Esophagus (tissue), 2 donors: ENCODE measurements around the gene CLDN7. TPM values are rescaled to one million over a fixed set of nuclear protein-coding genes. Genes with fewer than 3 reads are reported as not detected.

ENCODE experiments used
- H3K27ac ChIP-seq, 2 donors: one replicate each; pipeline ENCODE4 v1.5.1; 2013; ENCODE audit warnings: low read depth in 2 of 2, mild to moderate bottlenecking in 2 of 2, inconsistent platforms in 1 of 2, low read length in 1 of 2, moderate library complexity in 1 of 2
- H3K27me3 ChIP-seq, 2 donors: one replicate each; pipeline ENCODE4 v1.6.1; 2013; ENCODE audit warnings: low read length in 2 of 2, control low read depth in 1 of 2, mild to moderate bottlenecking in 1 of 2; ENCODE audit not compliant: insufficient read depth in 2 of 2, control insufficient read depth in 1 of 2
- H3K36me3 ChIP-seq, 2 donors: one replicate each; pipeline ENCODE4 v1.6.1; 2013; ENCODE audit warnings: low read length in 1 of 2; ENCODE audit not compliant: control insufficient read depth in 2 of 2, insufficient read depth in 2 of 2
- H3K4me1 ChIP-seq, 2 donors: one replicate each; pipeline ENCODE4 v1.6.1; 2013; ENCODE audit warnings: low read length in 1 of 2; ENCODE audit not compliant: control insufficient read depth in 2 of 2, insufficient read depth in 2 of 2
- H3K4me3 ChIP-seq, 2 donors: one replicate each; pipeline ENCODE4 v1.5.1; 2013; ENCODE audit warnings: low read length in 2 of 2, mild to moderate bottlenecking in 2 of 2, low read depth in 1 of 2, moderate library complexity in 1 of 2
- H3K9me3 ChIP-seq, 2 donors: one replicate each; pipeline ENCODE4 v1.6.1; 2013; ENCODE audit warnings: mild to moderate bottlenecking in 2 of 2, low read depth in 1 of 2, low read length in 1 of 2, moderate library complexity in 1 of 2; ENCODE audit not compliant: control insufficient read depth in 2 of 2, insufficient read depth in 1 of 2
- WGBS, 2 donors: extraction: QIAGEN DNeasy Blood & Tissue Kit; methylation state at CpG; one replicate each; pipeline ENCODE4 v1.1.7; 2013; 5-methylcytosine and 5-hydroxymethylcytosine counted together
- polyA plus RNA-seq, 2 donors: library from polyadenylated mRNA; stranded (reverse); fragments of 200-250 nt; gene quantifications; one replicate each; pipeline ENCODE4 v1.2.3, GENCODE V29; 2013
- donor health status: healthy with polysubstance abuse.
- donor health status: Bipolar disorder and iron deficiency.

The CLDN7 gene
- polyA plus RNA-seq, 2 donors, result 271 to 275 TPM

- Histone ChIP-seq H3K4me1 (peaks cover 16 to 17% of the 10 kb centered on the region in 2 donors), H3K36me3 (no peaks in the 10 kb centered on the region), H3K27me3 (no peaks in the 10 kb centered on the region), H3K4me3 (peak overlapping the region; percentile 26 to 36), H3K9me3 (no peaks in the 10 kb centered on the region), H3K27ac (peak overlapping the region; percentile 25 to 62)
- 58 to 60% methylated on average over 40 to 42 of the region's 42 CpGs for WGBS, 2 donors
Observed at GRCh38 chr17:7295230-7296180, 33.2 kb upstream of the CLDN7 start.

- Histone ChIP-seq H3K4me1 (peaks cover 16 to 17% of the 10 kb centered on the region in 2 donors), H3K36me3 (no peaks in the 10 kb centered on the region), H3K9me3 (no peaks in the 10 kb centered on the region), H3K4me3 (peak within 1 kb of the TSS; percentile 26 to 36), H3K27ac (peak within 1 kb of the TSS; percentile 53 to 86), H3K27me3 (no peaks in the 10 kb centered on the region)
- 2 to 3% methylated on average over 34 to 57 of the region's 57 CpGs for WGBS, 2 donors
Observed at GRCh38 chr17:7294614-7295153, 32.4 kb upstream of the CLDN7 start, which contains the start of gene YBX2. Gene YBX2, minus strand, starts transcription at chr17:7294639. Its CDS starts 139 bp downstream, at chr17:7294500.

GRCh38 chr17:7293816-7294613, 31.7 kb upstream of the CLDN7 start:
- 5 to 7% methylated on average over 38 to 75 of the region's 75 CpGs for WGBS, 2 donors
- Histone ChIP-seq H3K4me3 (peak overlapping the region; percentile 26 to 27), H3K27me3 (no peaks in the 10 kb centered on the region), H3K27ac (peak overlapping the region; percentile 53 to 86), H3K36me3 (no peaks in the 10 kb centered on the region), H3K4me1 (peaks cover 16 to 17% of the 10 kb centered on the region in 2 donors), H3K9me3 (no peaks in the 10 kb centered on the region)

- Histone ChIP-seq H3K36me3 (no peaks in the 10 kb centered on the region), H3K4me1 (peaks cover 16 to 17% of the 10 kb centered on the region in 2 donors), H3K4me3 (no peak overlapping the region), H3K27me3 (no peaks in the 10 kb centered on the region), H3K27ac (peak overlapping the region; percentile 32 to 86), H3K9me3 (no peaks in the 10 kb centered on the region)
- WGBS, 2 donors, result 47 to 65% methylated on average over 11 of the region's 11 CpGs
Observed at GRCh38 chr17:7293159-7293558, 30.9 kb upstream of the CLDN7 start.

- Histone ChIP-seq H3K27ac (peak overlapping the region; percentile 32 to 86), H3K27me3 (no peaks in the 10 kb centered on the region), H3K4me3 (no peak overlapping the region), H3K4me1 (peaks cover 16 to 17% of the 10 kb centered on the region in 2 donors), H3K36me3 (no peaks in the 10 kb centered on the region), H3K9me3 (no peaks in the 10 kb centered on the region)
- WGBS, 2 donors, result 14 to 26% methylated on average over 6 of the region's 6 CpGs
Observed at GRCh38 chr17:7292729-7293128, 30.5 kb upstream of the CLDN7 start.

GRCh38 chr17:7292194-7292593, 29.9 kb upstream of the CLDN7 start:
- 43 to 48% methylated on average over 2 of the region's 2 CpGs for WGBS, 2 donors
- Histone ChIP-seq H3K36me3 (no peaks in the 10 kb centered on the region), H3K27ac (peak overlapping the region in 1 of 2 donors; percentile 86), H3K9me3 (no peaks in the 10 kb centered on the region), H3K4me1 (peaks cover 16 to 17% of the 10 kb centered on the region in 2 donors), H3K4me3 (no peak overlapping the region), H3K27me3 (no peaks in the 10 kb centered on the region)

- peaks cover 12 to 16% of the 10 kb centered on the region in 2 donors for H3K4me1 ChIP-seq
- no peaks in the 10 kb centered on the region for H3K27me3 ChIP-seq
- no peaks in the 10 kb centered on the region for H3K9me3 ChIP-seq
- 80 to 83% methylated on average over 11 of the region's 11 CpGs for WGBS, 2 donors
- no peak overlapping the region for H3K27ac ChIP-seq
- no peaks in the 10 kb centered on the region for H3K36me3 ChIP-seq
- no peak overlapping the region for H3K4me3 ChIP-seq
Observed at GRCh38 chr17:7290685-7291084, 28.4 kb upstream of the CLDN7 start.

GRCh38 chr17:7290166-7290565, 27.9 kb upstream of the CLDN7 start:
- no peaks in the 10 kb centered on the region for H3K36me3 ChIP-seq
- H3K27me3 ChIP-seq, result no peaks in the 10 kb centered on the region
- WGBS, 2 donors, result 89 to 92% methylated on average over 18 to 19 of the region's 19 CpGs
- H3K4me3 ChIP-seq, result no peak overlapping the region
- no peak overlapping the region for H3K27ac ChIP-seq
- peaks cover 10 to 16% of the 10 kb centered on the region in 2 donors for H3K4me1 ChIP-seq
- no peaks in the 10 kb centered on the region for H3K9me3 ChIP-seq
